ENCODE results near the gene STX1B.
"Not testable (repeated sequence)": the region's sequence is repeated elsewhere in the genome, so short reads cannot be mapped to it uniquely, and the experiment has no call there.

STX1B gene

DNA sequence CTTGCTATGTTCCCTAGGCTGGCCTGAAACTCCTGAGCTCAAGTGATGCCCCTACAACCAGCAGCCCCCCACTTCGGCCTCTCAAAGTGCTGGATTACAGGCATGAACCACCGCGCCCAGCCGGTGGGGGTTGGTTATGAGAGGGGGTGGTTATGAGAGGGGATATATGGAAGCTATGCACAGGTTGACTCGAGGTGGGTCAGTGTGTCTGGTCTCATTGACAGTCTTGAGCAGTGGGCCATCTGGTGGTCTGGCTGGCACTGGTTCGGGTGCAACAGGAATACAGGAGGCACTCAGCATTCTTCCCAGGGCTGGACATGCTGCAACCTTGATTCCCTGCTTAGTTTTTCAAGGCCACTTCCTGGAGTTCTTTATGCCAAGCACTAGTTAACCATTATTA, 5.6 kb upstream of the STX1B start:
- no peak for DNase-seq

DNA sequence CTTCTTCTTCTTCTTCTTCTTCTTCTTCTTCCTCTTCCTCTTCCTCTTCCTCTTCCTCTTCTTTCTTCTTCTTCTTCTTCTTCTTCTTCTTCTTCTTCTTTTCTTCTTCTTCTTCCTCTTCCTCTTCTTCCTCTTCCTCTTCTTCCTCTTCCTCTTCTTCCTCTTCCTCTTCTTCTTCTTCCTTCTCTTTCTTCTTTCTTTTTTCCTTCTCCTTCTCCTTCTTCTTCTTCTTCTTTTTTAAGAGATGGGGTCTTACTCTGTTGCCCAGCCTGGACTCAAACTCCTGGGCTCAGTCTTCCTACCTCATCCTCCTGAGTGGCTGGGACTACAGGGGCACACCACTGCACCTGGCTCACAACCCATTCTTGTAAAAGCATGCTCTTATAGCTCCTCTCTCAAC, 2.9 kb upstream of the STX1B start:
- not testable (repeated sequence) for DNase-seq

DNA sequence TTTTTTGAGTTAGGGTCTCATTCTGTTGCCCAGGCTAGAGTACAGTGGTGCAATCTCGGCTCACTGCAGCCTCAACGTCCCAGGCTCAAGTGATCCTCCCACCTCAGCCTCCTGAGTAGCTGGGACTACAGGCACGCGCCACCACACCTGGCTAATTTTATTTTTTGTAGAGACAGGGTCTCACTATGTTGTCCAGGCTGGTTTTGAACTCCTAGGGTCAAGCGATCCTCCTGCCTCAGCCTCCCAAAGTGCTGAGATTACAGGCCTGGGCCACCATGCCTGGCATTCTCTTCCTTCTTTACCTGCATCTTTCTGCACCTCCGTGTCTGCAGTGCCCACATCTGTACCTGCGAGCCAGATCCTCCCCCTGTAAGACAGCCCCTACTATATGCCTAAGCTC, 1.4 kb upstream of the STX1B start:
- not testable (repeated sequence) for DNase-seq

DNA sequence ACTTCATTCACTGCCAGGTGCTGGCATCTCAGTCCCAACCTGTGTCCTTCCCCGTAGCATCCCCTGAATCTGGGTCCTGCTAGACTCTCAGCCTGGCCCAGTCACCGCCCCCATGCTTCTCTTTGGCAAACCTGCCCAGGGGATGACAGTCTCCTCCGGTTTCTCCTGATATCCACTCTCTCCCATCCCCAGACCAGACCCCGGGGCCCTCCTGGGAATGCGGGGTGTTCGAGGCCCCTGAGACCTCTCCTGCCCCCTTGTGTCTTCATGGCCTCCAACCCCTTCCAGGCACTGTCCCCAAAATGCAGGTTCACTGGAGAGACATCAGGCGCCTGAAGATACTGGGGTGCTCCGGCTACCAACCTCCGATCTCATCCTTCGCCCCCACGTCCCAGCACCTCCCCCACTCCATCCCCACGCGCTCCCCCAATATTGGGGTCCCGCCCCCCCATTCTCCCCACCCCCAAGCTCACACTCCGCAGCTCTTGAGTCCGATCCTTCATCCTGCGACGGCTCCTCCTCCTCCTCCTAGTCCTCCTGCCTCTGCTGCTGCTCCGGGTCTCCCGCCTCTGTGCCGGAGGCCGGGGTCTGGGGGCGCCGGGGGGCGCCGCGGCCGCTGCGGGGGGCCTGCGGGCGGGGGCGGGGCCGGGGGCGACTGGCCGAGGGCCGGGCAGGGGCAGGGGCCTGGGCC, 399 bp downstream of the STX1B start:
- peak in 3 of 51 donors; percentile 31 to 41 (median 32) for DNase-seq

DNA sequence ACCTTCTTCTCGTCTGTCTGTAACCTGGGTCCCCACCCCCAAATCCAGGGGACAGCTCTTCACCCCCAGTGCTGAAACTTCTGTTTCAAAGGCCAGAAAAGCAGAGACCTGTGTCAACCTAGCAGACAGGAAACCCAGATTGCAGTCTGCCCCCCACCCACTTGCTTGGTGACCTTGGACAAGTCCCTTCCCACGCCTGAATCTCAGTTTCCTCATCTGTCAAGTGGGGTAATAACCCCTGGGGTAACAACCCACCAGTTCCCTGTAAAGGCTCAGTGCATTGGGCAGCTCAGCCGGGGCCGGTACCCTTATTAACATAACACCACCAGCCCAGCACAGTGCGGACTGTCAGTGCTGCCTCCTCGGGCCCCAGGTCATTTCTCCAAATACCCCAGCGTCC, 1.3 kb downstream of the STX1B start:
- no peak for DNase-seq

DNA sequence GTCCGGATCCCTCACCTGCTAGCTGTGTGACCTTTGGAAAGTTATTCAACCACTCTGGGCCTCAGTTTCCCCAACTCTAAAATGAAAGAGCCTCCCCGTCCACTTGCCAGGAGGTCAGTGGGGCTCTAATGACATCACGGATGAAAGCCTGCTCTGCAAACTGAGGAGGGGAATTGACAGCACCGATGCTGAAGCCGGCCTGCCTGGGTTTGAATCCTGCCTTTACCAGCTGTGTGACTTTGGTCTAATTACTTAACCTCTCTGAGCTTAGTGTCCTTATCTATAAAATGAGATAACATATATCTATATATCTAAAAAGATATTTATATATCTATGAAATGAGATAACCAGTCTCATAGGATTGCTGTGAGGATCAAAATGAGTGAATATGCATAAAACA, 1.9 kb downstream of the STX1B start:
- DNase-seq: no peak

DNA sequence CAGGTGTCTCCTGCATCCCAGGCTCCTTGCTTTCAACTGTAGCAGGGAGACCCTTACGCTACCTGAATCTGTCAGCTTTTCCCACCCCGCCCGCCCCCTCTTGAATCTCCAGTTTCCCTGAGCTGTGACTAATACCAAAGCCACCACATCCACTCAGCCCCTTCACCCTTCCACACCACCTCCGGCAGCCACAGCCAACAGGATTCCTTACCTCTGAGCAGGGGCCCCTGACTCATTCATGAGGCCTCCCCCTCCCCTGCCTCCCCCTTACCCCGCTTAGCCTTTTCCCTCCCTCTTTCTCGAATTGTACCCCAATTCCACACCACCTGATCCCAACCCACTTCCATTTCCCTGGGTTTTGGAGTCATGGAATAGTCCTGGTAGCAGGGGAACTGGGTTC, 2.3 kb downstream of the STX1B start:
- DNase-seq: no peak

DNA sequence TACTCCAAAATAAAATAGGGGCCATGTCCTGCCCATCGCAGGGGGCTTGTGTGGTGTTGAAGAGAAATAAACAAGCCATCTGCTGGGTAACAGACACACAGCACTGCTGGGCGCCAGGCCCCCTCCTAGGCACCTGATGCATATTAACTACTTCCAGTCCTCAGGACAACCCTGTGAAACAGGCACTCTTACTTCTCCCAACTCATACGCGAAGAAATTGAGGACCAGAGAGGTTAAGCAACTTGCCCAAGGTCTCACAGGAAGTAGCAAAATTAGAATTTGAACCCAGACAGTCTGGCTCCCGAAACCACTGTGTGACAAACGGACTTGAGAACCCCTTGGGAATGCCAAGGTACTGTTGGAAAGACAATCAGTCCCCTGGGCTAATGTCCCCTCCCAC, 2.8 kb downstream of the STX1B start:
- DNase-seq: no peak

DNA sequence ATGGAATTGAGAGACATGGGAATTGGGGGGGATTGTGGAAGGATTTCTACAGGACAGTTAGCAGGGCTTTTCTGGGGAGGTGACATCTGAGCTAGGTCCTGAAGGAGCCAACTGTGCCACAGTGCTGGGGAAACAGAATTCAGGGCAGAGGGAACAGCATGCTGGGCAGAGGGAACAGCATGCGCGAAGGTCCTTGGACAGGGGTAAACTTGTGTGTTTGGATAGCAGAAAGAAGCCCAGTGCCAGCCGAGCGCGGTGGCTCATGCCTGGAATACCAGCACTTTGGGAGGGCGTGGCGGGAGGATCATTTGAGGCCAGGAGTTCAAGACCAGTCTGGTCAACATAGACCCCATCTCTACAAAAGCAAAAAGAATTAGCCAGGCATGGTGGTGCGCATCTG, 3.8 kb downstream of the STX1B start:
- DNase-seq: no peak

DNA sequence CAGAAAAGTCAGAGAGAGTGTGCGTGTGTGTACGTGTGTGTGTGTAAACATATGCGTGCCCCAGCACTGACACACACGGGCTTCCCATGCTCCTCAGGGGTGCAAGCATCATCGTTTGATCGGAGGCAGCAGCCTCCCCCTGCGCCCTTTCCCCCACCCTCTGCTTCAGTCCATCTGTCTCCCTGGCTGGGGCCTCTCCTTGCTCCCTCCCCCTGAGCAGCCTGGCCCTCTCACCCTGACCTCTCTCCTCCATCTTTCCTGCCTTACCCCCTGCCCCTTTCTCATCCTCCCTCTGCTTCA, 4.4 kb downstream of the STX1B start:
- no peak for DNase-seq

DNA sequence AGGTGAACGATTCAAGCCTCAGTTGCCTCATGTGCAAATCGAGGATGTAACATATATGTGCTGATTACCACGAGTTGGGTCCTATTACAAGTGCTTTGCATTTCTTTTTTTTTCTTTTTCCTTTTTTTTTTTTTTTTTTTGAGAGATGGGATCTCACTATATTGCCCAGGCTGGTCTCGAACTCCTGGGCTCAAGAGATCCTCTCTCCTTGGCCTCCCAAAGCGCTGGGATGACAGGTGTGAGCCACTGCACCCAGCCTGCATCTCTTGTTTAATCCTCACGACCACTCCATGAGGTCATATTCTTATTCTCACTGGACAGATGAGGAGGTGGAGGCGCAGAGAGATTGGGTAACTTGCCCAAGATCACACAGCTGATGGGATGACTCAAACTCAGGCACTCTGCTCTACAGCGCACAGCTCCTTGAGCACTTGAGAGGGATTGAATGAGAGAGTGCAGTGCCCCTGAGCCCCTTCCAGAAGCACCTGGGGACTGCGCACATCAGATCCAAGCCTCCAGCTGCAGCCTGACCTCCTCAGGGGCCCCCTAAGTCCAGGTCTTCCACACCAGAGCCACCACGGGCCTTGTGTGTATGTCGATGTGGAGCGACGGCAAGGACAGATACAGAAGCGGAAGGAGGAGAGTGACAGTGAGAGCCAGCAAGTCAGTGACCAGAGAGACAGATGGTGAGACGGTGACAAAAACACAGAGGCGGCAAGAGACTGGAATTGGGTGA, 4.9 kb downstream of the STX1B start:
- DNase-seq: peak in 1 of 51 donors; percentile 59

DNA sequence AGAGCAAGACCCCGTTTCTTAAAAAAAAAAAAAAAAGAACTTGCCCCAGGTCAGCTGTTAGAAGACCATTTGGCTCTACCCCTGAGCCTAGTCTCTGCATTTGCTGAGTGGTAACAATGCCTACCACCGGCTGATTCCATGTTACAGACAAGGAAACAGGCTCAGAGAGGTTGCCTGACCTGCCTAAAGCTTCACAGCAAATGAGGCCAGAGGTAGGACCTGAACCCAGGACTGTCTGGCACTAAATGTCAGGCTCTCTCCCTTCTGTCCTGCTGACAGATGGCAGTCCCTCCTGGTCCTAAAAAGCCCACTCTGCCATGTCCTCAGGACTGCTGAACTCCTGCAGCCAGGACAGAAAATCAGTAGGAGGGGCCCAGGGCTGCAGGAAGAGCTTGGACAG, 5.8 kb downstream of the STX1B start:
- DNase-seq: no peak

DNA sequence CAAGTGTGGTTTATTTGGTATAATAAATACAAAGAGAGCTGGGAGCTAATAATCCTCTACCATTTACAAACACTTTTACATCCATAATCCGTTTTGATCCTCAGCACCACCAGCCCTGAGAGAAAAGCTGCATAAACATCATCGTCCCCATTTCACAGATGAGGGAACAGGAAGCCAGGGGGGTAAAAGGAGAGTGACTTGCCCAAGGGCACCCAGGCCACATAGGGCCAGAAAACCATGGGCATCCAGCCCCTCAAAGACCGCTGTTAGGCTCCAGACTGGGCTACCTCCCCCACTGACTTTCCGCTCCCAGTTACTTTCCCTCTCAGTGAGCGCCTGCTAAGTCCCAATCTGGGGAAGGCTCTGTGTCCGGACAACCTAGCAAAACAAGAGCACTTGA, 6.7 kb downstream of the STX1B start:
- no peak for DNase-seq

DNA sequence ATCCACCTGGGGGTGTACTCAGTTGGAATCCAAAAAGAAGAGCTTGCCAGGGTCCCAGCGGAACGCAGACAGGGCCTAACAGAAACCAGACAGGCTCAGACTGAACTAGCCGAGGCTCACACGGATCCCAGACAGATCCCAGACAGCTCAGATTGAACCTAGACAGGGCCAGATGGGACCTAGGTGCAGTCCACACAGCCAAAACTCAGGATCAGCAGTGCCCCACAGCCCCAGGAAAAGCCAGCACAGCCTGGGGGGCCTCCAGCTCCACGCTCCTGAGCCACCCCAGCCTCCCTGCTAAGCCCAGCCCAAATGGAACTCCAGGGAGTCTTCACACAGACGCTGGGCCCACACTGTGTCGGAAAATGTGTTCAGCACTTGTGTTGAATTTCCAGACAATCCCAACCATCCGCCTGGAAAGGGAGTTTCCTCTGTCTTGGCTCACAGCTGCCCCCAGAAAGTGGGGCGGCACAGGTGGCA, 7.5 kb downstream of the STX1B start:
- DNase-seq: peak in 1 of 51 donors; percentile 21

DNA sequence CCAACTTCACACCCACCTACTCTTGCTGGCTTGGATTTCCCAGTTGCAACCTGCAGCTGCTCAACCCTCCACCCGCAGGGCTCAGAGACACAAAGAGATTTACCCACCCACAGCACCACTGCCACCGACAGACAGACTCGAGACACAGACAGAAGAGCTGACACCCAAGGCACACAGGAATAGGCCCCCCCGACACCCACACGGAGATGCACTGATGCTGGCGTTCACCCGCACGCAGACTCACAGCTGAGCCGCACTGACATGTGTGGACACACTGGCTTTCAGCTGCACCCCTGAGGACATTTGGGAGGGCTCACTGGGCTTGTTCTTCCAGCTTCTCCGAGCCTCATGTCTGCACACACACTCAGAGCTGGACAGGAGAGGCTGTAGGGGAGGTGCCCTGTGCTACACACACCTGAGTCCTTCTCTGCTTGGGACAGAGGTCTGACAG, 8.2 kb downstream of the STX1B start:
- DNase-seq: peak in 2 of 51 donors; percentile 18 to 60

DNA sequence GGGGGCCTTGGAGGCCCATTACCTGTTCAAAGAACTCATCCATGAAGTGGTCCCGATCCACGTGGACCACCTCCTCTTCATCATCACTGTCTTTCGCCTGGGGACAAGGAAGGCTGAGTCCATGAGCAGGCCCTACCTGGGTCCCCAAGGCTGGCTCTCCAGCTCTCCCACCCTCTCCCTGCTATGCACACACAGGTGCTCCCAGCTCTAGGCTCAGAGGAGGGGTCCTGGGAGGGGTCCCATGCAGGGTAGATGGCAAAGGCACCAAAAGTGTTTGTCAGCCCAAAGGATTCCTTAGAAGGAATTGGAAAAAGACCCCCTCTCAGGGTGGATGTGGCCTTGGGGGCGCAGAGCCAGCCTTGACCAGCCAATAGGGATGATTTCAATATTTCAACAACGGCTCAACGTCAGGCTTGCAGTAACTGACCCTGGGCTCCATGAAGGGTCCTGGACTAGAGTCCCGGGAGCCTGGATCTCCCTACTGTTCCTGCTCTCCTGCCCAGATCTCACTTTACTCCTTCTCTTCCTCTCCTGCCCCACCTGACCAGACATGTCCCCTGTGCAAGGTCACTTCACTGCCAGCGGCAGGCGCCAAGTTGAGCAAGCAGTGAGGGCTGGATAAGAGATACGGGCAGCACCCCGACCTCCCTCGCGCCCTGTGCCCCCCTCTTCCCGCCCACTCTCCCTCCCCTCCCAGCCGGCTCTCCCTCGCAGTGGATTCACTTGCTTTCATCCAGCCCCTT, 8.8 kb downstream of the STX1B start:
- no peak for DNase-seq

DNA sequence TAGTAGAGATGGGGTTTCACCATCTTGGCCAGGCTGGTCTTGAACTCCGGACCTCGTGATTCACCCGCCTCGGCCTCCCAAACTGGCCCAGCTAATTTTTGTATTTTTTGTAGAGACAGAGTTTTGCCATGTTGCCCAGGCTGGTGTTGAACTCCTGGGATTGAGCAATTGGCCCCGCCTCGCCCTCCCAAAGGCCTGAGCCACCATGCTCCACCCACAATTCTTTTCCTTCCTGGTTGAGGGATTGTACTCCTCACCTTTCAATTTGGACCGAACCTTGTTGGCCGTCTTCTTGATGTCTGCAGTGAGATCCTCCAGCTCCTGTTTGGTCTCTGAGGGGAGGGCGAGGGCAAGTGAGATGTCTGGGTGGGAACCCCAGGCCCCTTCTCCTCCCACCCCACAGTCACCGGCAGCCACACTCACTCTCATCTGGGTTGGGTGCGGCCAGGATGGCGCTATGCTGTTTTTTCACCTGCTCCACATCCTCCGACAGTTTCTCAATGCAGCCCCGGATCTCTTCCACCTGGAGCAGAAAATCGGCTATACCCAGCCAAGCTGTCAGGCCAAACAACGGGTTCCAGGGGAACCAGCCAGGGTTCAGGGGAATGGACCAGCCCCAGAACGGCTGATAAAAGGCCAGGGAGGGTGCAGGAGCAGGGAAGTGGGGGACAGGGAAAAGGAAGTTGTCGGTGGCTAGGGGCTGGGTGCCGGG, 9.6 kb downstream of the STX1B start:
- DNase-seq: no peak

DNA sequence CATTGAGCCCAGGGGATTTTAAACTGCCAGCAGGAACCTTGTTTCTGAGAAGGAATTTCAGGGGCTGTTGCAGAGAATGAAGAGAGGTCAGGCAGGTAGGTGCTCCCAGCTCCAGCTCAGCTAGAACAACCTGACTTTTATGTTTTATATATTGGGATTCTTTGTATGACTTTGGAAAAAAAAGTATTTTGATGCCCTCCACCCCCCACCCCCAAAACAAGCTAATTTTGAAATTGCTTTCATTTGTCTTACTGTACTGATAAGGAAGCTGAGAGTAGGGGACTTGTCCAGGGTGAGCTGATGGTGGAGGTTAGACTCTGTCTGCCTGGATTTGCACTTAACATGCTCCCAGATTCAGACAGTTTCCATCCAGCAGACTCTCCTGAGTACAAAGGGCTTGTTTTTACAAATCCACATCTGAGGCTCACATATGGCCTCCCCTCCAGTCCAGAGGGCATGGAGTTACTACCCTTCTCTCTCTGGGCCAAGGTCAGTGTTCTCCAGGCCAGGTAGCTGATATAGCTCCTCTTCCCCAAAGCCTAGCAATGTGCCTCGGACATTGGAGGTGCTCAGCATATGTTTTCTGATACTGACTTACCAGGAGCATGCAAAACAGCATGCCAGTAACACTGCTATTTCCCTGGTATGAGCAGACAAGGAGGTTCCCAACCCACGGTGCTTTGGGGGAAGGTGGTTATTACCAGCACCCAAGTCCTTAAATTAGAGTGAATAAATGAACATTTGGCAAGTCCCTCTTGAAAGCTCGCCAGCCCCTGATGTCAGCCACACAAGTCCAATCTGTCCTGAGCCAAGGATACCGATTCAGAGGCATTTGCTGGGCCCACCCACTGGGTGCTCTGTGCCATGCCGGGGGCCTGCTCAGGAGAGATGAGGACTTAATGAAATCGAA, 11.3 kb downstream of the STX1B start:
- peak in 1 of 51 donors; percentile 51 for DNase-seq

DNA sequence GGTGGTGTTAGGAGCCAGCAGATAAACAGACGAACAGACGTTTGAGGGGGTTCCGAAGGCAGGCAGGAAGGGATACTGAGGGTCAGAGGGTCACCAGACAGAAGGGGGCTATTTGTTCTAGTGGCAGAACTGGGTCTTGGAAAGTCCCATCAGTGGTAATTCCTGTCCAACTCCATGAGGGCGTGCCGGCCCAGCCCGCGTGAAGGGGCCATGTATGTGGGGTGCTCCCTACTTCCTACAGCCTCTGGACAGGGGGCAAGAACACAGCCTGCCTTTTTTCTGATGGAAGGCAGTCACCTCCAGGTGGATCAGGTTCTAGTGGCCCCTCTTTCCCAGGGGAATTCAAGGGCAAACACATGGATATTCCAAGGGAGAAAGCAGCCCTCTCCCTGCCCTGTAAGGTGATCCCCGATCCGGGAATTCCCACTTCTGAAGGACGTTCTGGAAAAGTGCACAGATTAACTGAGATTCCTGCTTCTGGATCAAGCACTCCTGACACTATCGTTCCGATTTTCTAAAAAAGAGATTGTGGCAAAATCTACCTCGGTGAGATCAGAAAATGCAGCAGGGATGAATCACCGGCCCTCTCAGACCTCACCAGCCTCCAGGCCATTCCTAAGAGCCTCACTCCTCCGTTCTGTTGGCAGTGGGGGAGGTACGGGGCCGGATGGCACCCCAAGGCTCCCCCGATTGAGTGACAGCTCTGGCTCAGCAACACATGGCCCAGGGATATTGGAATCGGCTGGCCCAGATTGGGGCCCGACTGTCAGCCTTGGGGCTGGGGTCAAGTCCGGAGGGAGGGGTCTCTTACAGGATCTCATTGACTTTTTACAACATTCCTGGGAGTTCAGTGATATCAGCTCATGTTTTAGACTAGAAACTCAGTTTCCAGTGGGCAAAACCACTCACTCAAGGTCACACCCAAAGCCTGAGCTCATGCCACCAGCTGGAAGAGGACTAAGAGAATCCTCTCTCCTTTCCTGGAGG, 12.4 kb downstream of the STX1B start:
- peak in 1 of 51 donors; percentile 26 for DNase-seq
